ENCODE measurements around the gene CDKAL1. TPM values are rescaled to one million over a fixed set of nuclear protein-coding genes. Genes with fewer than 3 reads are reported as not detected.
A peak's percentile ranks its signal among the peaks of the same experiment; 100 is the strongest.

The CDKAL1 gene
- total and polyA plus RNA-seq, 9 of the 15 experiments (the other 6 are each of a cell fraction or from before 2014, with no cell fraction given): 11.2 to 36.3 (median 20.1) TPM

DNA sequence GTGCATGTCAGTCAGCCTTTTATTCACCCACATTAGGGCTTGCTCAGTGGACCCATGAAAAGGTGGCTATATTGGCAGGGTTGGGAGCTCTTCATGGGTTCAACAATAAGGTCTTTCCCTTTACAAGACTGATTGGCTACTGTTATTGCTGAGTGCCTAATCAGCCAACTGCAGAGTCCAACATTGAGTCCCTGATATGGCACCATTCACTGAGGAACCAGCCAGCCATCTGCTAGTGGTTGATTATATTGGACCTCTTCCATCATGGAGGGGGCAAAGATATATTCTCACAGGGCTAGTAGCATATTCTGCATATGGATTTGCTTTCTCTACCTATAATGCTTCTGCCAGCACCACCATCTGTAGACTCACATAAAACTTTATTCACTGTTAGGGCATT lies 69.9 kb downstream of the CDKAL1 start:
- in situ Hi-C loops (cut with MboI): no loop called here

More for the DNA sequence above, 69.9 kb downstream of the CDKAL1 start:
- H3K4me1 ChIP-seq (replicated peaks in 1 of 2; ENCODE audit: control insufficient read depth in 2 of 2, insufficient read depth in 2 of 2, low read length in 2 of 2): peaks cover 0 to 8% of the 10 kb centered on the region in 2 experiments; a peak in 2 of 5 replicates
- no peaks in the 10 kb centered on the region for H3K9me3 ChIP-seq (replicated peaks; ENCODE audit: control insufficient read depth, insufficient read depth, low read depth, low read length)
- H2AFZ ChIP-seq (ENCODE audit: low read depth, low read length): no peak overlapping the region
- no peaks in the 10 kb centered on the region for H3K36me3 ChIP-seq (ENCODE audit: control insufficient read depth, insufficient read depth, low read length)
- no peaks in the 10 kb centered on the region for H4K20me1 ChIP-seq (replicated peaks; ENCODE audit: control insufficient read depth, insufficient read depth, low read length)
- TF ChIP-seq, protein P1, sequence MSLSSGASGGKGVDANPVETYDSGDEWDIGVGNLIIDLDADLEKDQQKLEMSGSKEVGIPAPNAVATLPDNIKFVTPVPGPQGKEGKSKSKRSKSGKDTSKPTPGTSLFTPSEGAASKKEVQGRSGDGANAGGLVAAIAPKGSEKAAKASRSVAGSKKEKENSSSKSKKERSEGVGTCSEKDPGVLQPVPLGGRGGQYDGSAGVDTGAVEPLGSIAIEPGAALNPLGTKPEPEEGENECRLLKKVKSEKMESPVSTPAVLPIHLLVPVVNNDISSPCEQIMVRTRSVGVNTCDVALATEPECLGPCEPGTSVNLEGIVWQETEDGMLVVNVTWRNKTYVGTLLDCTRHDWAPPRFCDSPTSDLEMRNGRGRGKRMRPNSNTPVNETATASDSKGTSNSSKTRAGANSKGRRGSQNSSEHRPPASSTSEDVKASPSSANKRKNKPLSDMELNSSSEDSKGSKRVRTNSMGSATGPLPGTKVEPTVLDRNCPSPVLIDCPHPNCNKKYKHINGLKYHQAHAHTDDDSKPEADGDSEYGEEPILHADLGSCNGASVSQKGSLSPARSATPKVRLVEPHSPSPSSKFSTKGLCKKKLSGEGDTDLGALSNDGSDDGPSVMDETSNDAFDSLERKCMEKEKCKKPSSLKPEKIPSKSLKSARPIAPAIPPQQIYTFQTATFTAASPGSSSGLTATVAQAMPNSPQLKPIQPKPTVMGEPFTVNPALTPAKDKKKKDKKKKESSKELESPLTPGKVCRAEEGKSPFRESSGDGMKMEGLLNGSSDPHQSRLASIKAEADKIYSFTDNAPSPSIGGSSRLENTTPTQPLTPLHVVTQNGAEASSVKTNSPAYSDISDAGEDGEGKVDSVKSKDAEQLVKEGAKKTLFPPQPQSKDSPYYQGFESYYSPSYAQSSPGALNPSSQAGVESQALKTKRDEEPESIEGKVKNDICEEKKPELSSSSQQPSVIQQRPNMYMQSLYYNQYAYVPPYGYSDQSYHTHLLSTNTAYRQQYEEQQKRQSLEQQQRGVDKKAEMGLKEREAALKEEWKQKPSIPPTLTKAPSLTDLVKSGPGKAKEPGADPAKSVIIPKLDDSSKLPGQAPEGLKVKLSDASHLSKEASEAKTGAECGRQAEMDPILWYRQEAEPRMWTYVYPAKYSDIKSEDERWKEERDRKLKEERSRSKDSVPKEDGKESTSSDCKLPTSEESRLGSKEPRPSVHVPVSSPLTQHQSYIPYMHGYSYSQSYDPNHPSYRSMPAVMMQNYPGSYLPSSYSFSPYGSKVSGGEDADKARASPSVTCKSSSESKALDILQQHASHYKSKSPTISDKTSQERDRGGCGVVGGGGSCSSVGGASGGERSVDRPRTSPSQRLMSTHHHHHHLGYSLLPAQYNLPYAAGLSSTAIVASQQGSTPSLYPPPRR (CRISPR knock-in tag; IDR thresholded peaks at IDR 0.05; ENCODE audit: borderline replicate concordance): no peak
- TF ChIP-seq TEAD4 (IDR thresholded peaks at IDR 0.05; ENCODE audit: low read length) (peak; percentile 77), TEAD4 (CRISPR knock-in tag; IDR thresholded peaks at IDR 0.05; ENCODE audit: borderline replicate concordance) (no peak), CHD1 (IDR thresholded peaks at IDR 0.05; ENCODE audit: low read length) (no peak), CBFA2T3 (IDR thresholded peaks at IDR 0.05) (peak; percentile 82), TAL1 (IDR thresholded peaks at IDR 0.05) (peak; percentile 72; the same call in 1 of the 2 replicates), NCOR1 (IDR thresholded peaks at IDR 0.05) (peak; percentile 64), BCOR (IDR thresholded peaks at IDR 0.05) (no peak), SIX5 (IDR thresholded peaks at IDR 0.05; ENCODE audit: borderline replicate concordance in 1 of 2, insufficient read depth in 1 of 2, low read depth in 1 of 2, low read length in 2 of 2) (no peak), TRIM24 (IDR thresholded peaks at IDR 0.05) (peak in 1 of 2 experiments; percentile 40; a peak in 2 of 4 replicates), TBL1XR1 (IDR thresholded peaks at IDR 0.05; ENCODE audit: low read length in 2 of 2) (no peak), ARID1B (IDR thresholded peaks at IDR 0.05) (peak; percentile 65), ZNF12 (CRISPR knock-in tag; IDR thresholded peaks at IDR 0.05) (no peak), LEF1 (IDR thresholded peaks at IDR 0.05) (no peak), ZNF23 (CRISPR knock-in tag; IDR thresholded peaks at IDR 0.05) (no peak), STAT5A (IDR thresholded peaks at IDR 0.05; ENCODE audit: borderline replicate concordance, low read length) (peak; percentile 57; the same call in 1 of the 2 replicates), CBFA2T2 (conservative IDR thresholded peaks at IDR 0.05) (peak; percentile 73), TCF3 (CRISPR knock-in tag; IDR thresholded peaks at IDR 0.05) (peak; percentile 68), POLR2AphosphoS5 (IDR thresholded peaks at IDR 0.05; ENCODE audit: control insufficient read depth, insufficient read depth, low read depth, low read length) (peak; percentile 73), NFIC (IDR thresholded peaks at IDR 0.05) (peak; percentile 33)
- no peaks in the 10 kb centered on the region for H3K9me1 ChIP-seq (ENCODE audit: control insufficient read depth, insufficient read depth, low read length)
- no peaks in the 10 kb centered on the region for H3K27me3 ChIP-seq (ENCODE audit: control insufficient read depth in 2 of 2, insufficient read depth in 2 of 2, low read length in 2 of 2)
- no peaks in the 10 kb centered on the region for H3K79me2 ChIP-seq (ENCODE audit: control insufficient read depth, insufficient read depth, low read length)
- FAIRE-seq: no peak
- intact Hi-C loops (cut with micrococcal nuclease): no loop called here
- no peak overlapping the region for H3K9ac ChIP-seq (ENCODE audit: insufficient read depth in 1 of 2, low read depth in 2 of 2, low read length in 2 of 2)
- no TSS peak for BruUV-seq (replicated peaks)
- CTCF ChIA-PET (ENCODE audit: low intra/inter-chr PET ratio): no interaction called here
- DNase-seq (ENCODE audit: extremely low read depth in 1 of 4, low spot score in 3 of 4): peak in 2 of 4 experiments; percentile 33 to 41
- H3K4me2 ChIP-seq (ENCODE audit: insufficient read depth, low read length): no peak overlapping the region
- H3K27ac ChIP-seq (ENCODE audit: extremely low read depth, low read depth, low read length): no peak overlapping the region
- POLR2A ChIA-PET: no interaction called here
- no peak overlapping the region for H3K4me3 ChIP-seq
- ATAC-seq: peak; percentile 74

Measured in K562 (cell line).